PC-9 (cell line): ENCODE results near the gene APBA3.

Experiments
- CTCF ChIP-seq: fragments of 200-600 bp; sonication (generic); conservative IDR thresholded peaks from 2 replicates; pipeline ENCODE4 v1.6.1; 2017; ENCODE audit warnings: mixed run types, antibody characterized with exemption, mild to moderate bottlenecking, moderate library complexity
- EZH2 ChIP-seq: fragments of 200-600 bp; sonication (generic); IDR thresholded peaks from 2 replicates; pipeline ENCODE4 v1.8.0; 2017; ENCODE audit warnings: antibody characterized with exemption, low read depth

- TF ChIP-seq CTCF (no peak), EZH2 (no peak)
Observed at GRCh38 chr19:3775374-3775711, 13.9 kb upstream of the APBA3 start.
